HepG2 (cell line): ENCODE measurements around the gene MFRP. TPM values are rescaled to one million over a fixed set of nuclear protein-coding genes. Genes with fewer than 3 reads are reported as not detected.

ENCODE experiments used
- ATAC-seq: fragments of 200-7000 bp; cut with Tn5 transposase; 3 replicates; pipeline ENCODE4 v1.9.1; 2020; ENCODE audit warnings: mild to moderate bottlenecking, moderate library complexity
- BruUV-seq: library from RNA; stranded (reverse); fragments of 400-500 nt; replicated peaks from 2 replicates; lab custom pipeline; 2021; lab: Mats Ljungman, UMichigan
- CTCF ChIA-PET: fragments of 300-600 bp; formaldehyde crosslinking; extraction: SDS; loops from one replicate; lab custom pipeline; 2021; ENCODE audit warnings: low total read pairs, inconsistent platforms, low intra/inter-chr PET ratio; lab: Yijun Ruan, JAX
- POLR2A ChIA-PET: fragments of 350-600 bp; sonication (Branson Sonifier 250); formaldehyde crosslinking; loops from one replicate; lab custom pipeline; 2020; ENCODE audit warnings: antibody characterized with exemption, inconsistent platforms; lab: Yijun Ruan, JAX
- DNase-seq: peaks from one replicate; pipeline ENCODE4 v3.0.0-alpha.2; 2015; ENCODE audit warnings: low spot score
- FAIRE-seq: peaks from 3 replicates; lab custom pipeline; 2011; peaks lifted over from hg19 to GRCh38; lab: Jason Lieb, UNC
- H2AFZ ChIP-seq: one replicate; pipeline ENCODE4 v1.6.1; 2011; ENCODE audit warnings: low read length, inconsistent platforms
- H3K27ac ChIP-seq: fragments of 300-600 bp; 3 replicates; pipeline ENCODE4 v1.8.0; 2011; ENCODE audit warnings: mixed run types, mild to moderate bottlenecking, mixed read lengths, low read length, inconsistent platforms; ENCODE audit not compliant: insufficient read depth; ENCODE audit errors: extremely low read length
- H3K27me3 ChIP-seq, 2 experiments: fragments of 200-600 bp in 1 of 2; 2 replicates in 1 of 2; 3 replicates in 1 of 2; pipeline versions ENCODE4 v1.6.0 to v1.8.0; 2011; ENCODE audit warnings: low read length in 2 of 2, mild to moderate bottlenecking in 2 of 2, moderate library complexity in 2 of 2, inconsistent platforms in 1 of 2; ENCODE audit not compliant: insufficient read depth in 2 of 2, control insufficient read depth in 1 of 2
- H3K36me3 ChIP-seq, 2 experiments: fragments of 200-600 bp in 1 of 2; replicated peaks in 1 of 2; 2 replicates in 1 of 2; 3 replicates in 1 of 2; pipeline versions ENCODE4 v1.5.1 to v1.8.0; 2011; ENCODE audit warnings: low read length in 2 of 2, inconsistent platforms in 1 of 2; ENCODE audit not compliant: insufficient read depth in 2 of 2, control insufficient read depth in 1 of 2
- H3K4me1 ChIP-seq: 2 replicates; pipeline ENCODE4 v1.5.1; 2012; ENCODE audit warnings: low read length, inconsistent platforms; ENCODE audit not compliant: insufficient read depth
- H3K4me2 ChIP-seq: 2 replicates; pipeline ENCODE4 v1.6.0; 2011; ENCODE audit warnings: low read depth, low read length, inconsistent platforms
- H3K4me3 ChIP-seq, 3 experiments: fragments of 200-600 bp in 1 of 3; sonication (generic), shearing (Covaris generic) in 1 of 3; replicated peaks in 1 of 3; 2 replicates each; pipeline ENCODE4 v1.5.1; 2011 to 2016; ENCODE audit warnings: low read length in 3 of 3, inconsistent platforms in 2 of 3, low read depth in 2 of 3, mild to moderate bottlenecking in 2 of 3, control low read depth in 1 of 3, mixed read lengths in 1 of 3; ENCODE audit not compliant: insufficient read depth in 1 of 3
- H3K79me2 ChIP-seq: one replicate; pipeline ENCODE4 v1.6.1; 2011; ENCODE audit warnings: low read length, inconsistent platforms; ENCODE audit not compliant: insufficient read depth
- H3K9ac ChIP-seq: 2 replicates; pipeline ENCODE4 v1.6.0; 2011; ENCODE audit warnings: mild to moderate bottlenecking, low read depth, low read length, inconsistent platforms; ENCODE audit not compliant: insufficient read depth
- H3K9me3 ChIP-seq: 2 replicates; pipeline ENCODE4 v1.5.1; 2012; ENCODE audit warnings: mild to moderate bottlenecking, low read length
- H4K20me1 ChIP-seq: 2 replicates; pipeline ENCODE4 v1.6.0; 2011; ENCODE audit warnings: inconsistent platforms, mild to moderate bottlenecking, low read length, moderate library complexity; ENCODE audit not compliant: insufficient read depth
- CBFB ChIP-seq: sonication (generic); formaldehyde crosslinking; IDR thresholded peaks from 2 replicates; pipeline ENCODE4 v1.4.0; 2020; ENCODE audit warnings: missing genetic modification reagents
- CEBPB ChIP-seq: IDR thresholded peaks from 2 replicates; pipeline ENCODE4 v1.6.1; 2011; ENCODE audit warnings: low read depth, low read length, improper control_type of control experiment, borderline replicate concordance
- CEBPG ChIP-seq: IDR thresholded peaks from 2 replicates; pipeline ENCODE4 v1.6.1; 2016
- DNMT1 ChIP-seq: sonication (generic); formaldehyde crosslinking; IDR thresholded peaks from 2 replicates; pipeline ENCODE4 v1.5.1; 2020; ENCODE audit warnings: mild to moderate bottlenecking, missing genetic modification reagents
- GFI1 ChIP-seq: sonication (generic); formaldehyde crosslinking; IDR thresholded peaks from 2 replicates; pipeline ENCODE4 v1.5.0; 2020; ENCODE audit warnings: missing genetic modification reagents, mild to moderate bottlenecking, borderline replicate concordance
- KDM2A ChIP-seq: sonication (generic); formaldehyde crosslinking; IDR thresholded peaks from 2 replicates; pipeline ENCODE4 v1.4.0; 2020; ENCODE audit warnings: low read depth, missing genetic modification reagents, borderline replicate concordance
- SETDB1 ChIP-seq: sonication (generic); formaldehyde crosslinking; IDR thresholded peaks from 2 replicates; pipeline ENCODE4 v1.5.1; 2020; ENCODE audit warnings: missing genetic modification reagents, mild to moderate bottlenecking, borderline replicate concordance
- TAF15 ChIP-seq: fragments of 200-400 bp; formaldehyde crosslinking; IDR thresholded peaks from one replicate; pipeline ENCODE4 v1.6.1; 2018; ENCODE audit warnings: mild to moderate bottlenecking, low read depth, low read length; ENCODE audit not compliant: poor library complexity, severe bottlenecking
- ZFX ChIP-seq: sonication (generic); formaldehyde crosslinking; IDR thresholded peaks from 2 replicates; pipeline ENCODE4 v1.4.0; 2020; ENCODE audit warnings: mild to moderate bottlenecking, low read depth, missing genetic modification reagents, moderate library complexity
- ZNF747 ChIP-seq: sonication (generic); formaldehyde crosslinking; IDR thresholded peaks from 2 replicates; pipeline ENCODE4 v1.8.1; 2023; ENCODE audit warnings: missing genetic modification reagents, mild to moderate bottlenecking, borderline replicate concordance
- WGBS: methylation state at CpG from one replicate; pipeline ENCODE4 v1.1.6; 2017; ENCODE audit warnings: low lambda C conversion rate; 5-methylcytosine and 5-hydroxymethylcytosine counted together
- in situ Hi-C: cut with HindIII; loops from 2 replicates; pipeline ENCODE4 v1.10.0; 2017; ENCODE audit warnings: low pct_unique_long_range_greater_than_20kb; ENCODE audit not compliant: extremely low pct_ligation_motif_present
- intact Hi-C: fragments of 100-400 bp; cut with micrococcal nuclease; formaldehyde crosslinking; loops from one replicate; pipeline ENCODE4 v1.10.0; 2022; ENCODE audit not compliant: unreplicated experiment
- polyA plus RNA-seq, 8 experiments: library from polyadenylated mRNA; depleted of rRNA in 3 of 8; stranded (reverse) in 7 of 8; unstranded in 1 of 8; fragments of >200 nt; fragmentation: Illumina TruSeq in 4 of 8; extraction: Trizol in 4 of 8; gene quantifications; 2 replicates each; pipeline versions ENCODE4 v1.2.1 to v1.2.3, GENCODE V29; 2011 to 2016; ENCODE audit warnings: low read depth in 4 of 8, missing spikeins in 1 of 8, mixed read lengths in 1 of 8; ENCODE audit not compliant: insufficient read depth in 1 of 8
- total RNA-seq, 5 experiments: library from RNA; depleted of rRNA; stranded (reverse); fragments of >200 nt; fragmentation: Illumina TruSeq; extraction: Trizol; gene quantifications; 2 replicates each; pipeline ENCODE4 v1.2.3, GENCODE V29; 2016; ENCODE audit warnings: low read depth in 1 of 5
- TF ChIP-seq, protein P1 (sequence below): sonication (generic); formaldehyde crosslinking; IDR thresholded peaks from 2 replicates; pipeline ENCODE4 v1.5.0; 2020; ENCODE audit warnings: mild to moderate bottlenecking, missing genetic modification reagents, borderline replicate concordance
- TF ChIP-seq, protein P2 (sequence below): IDR thresholded peaks from 2 replicates; pipeline ENCODE4 v1.6.1; 2016
- TF ChIP-seq, protein P3 (sequence below): sonication (generic); formaldehyde crosslinking; IDR thresholded peaks from 2 replicates; pipeline ENCODE4 v1.5.0; 2020; ENCODE audit warnings: missing genetic modification reagents, mild to moderate bottlenecking, borderline replicate concordance

Gene MFRP
- total and polyA plus RNA-seq, 2 of the 13 experiments (the other 11 are each of a cell fraction or from before 2014, with no cell fraction given): not detected

DNA sequence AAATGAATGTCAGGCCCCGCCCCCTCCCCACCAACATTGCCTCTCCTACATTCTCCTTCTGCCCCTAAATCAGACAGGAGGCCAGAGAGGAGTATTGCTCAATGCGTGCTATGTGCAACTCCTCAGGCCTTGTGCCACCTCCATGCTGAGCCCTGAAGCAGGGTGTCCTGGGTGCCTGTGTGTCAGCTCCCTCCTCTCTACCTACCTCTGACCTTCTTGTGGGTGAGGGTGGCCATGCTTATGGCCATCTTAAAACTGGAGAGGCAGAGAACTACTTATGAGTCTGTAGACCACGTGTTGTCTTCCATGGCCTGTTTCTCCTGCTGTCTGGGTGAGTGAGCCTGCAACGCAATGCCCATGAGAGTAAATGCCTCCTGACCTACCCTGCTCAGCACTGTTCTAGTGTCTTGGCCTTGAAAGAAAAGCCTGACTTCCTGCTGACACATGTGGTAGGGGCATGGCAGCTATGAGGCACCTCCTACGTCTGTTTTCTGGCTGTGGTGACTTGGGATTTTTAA lies 40.1 kb downstream of the MFRP start:
- Histone ChIP-seq H4K20me1 (no peaks in the 10 kb centered on the region), H2AFZ (no peak overlapping the region), H3K36me3 (peaks cover 3 to 5% of the 10 kb centered on the region in 2 experiments; a peak in 3 of 5 replicates), H3K4me1 (peaks cover 22% of the 10 kb centered on the region), H3K4me2 (no peak overlapping the region), H3K79me2 (no peaks in the 10 kb centered on the region), H3K27me3 (no peaks in the 10 kb centered on the region), H3K27ac (no peak overlapping the region), H3K9me3 (no peaks in the 10 kb centered on the region), H3K9ac (no peak overlapping the region), H3K4me3 (no peak overlapping the region)
- FAIRE-seq: no peak
- TF ChIP-seq, protein P1, sequence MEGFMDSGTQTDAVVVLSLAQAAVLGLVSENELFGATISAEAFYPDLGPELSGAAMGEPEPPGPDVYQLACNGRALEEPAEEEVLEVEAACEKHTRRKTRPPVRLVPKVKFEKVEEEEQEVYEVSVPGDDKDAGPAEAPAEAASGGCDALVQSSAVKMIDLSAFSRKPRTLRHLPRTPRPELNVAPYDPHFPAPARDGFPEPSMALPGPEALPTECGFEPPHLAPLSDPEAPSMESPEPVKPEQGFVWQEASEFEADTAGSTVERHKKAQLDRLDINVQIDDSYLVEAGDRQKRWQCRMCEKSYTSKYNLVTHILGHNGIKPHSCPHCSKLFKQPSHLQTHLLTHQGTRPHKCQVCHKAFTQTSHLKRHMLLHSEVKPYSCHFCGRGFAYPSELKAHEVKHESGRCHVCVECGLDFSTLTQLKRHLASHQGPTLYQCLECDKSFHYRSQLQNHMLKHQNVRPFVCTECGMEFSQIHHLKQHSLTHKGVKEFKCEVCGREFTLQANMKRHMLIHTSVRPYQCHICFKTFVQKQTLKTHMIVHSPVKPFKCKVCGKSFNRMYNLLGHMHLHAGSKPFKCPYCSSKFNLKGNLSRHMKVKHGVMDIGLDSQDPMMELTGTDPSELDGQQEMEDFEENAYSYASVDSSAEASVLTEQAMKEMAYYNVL (CRISPR knock-in tag): no peak
- TF ChIP-seq TAF15: no peak
- no peak for TF ChIP-seq SETDB1
- TF ChIP-seq ZNF747 (CRISPR knock-in tag): no peak
- no peak for TF ChIP-seq GFI1 (CRISPR knock-in tag)
- TF ChIP-seq, protein P2, sequence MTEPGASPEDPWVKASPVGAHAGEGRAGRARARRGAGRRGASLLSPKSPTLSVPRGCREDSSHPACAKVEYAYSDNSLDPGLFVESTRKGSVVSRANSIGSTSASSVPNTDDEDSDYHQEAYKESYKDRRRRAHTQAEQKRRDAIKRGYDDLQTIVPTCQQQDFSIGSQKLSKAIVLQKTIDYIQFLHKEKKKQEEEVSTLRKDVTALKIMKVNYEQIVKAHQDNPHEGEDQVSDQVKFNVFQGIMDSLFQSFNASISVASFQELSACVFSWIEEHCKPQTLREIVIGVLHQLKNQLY (CRISPR knock-in tag): no peak
- no peak for TF ChIP-seq ZFX
- no peak for TF ChIP-seq CBFB
- TF ChIP-seq KDM2A (CRISPR knock-in tag): no peak
- TF ChIP-seq DNMT1 (CRISPR knock-in tag): no peak
- peak; percentile 77 for TF ChIP-seq CEBPB
- TF ChIP-seq CEBPG (CRISPR knock-in tag): peak; percentile 56
- TF ChIP-seq, protein P3, sequence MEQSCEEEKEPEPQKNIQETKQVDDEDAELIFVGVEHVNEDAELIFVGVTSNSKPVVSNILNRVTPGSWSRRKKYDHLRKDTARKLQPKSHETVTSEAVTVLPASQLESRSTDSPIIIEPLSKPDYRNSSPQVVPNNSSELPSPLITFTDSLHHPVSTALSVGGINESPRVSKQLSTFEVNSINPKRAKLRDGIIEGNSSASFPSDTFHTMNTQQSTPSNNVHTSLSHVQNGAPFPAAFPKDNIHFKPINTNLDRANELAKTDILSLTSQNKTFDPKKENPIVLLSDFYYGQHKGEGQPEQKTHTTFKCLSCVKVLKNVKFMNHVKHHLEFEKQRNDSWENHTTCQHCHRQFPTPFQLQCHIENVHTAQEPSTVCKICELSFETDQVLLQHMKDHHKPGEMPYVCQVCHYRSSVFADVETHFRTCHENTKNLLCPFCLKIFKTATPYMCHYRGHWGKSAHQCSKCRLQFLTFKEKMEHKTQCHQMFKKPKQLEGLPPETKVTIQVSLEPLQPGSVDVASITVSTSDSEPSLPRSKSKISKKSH (CRISPR knock-in tag): 0 out of 2 replicates have a peak, but pooled peaks have one; percentile 29
- ChIA-PET POLR2A (interaction anchor here (1.0 to 2.8 kb wide), 3 partner anchors 10 to 69 kb away, joined by 3 to 9 read pairs (median 6); partner anchors contain the start of gene MCAM), CTCF (no interaction called here)
- 76% methylated on average over 3 of the region's 5 CpGs for WGBS
- no peak for DNase-seq
- ATAC-seq: peak; percentile 46
- in situ Hi-C loops (no loop called here), intact Hi-C loops (no loop called here)
- BruUV-seq: no TSS peak
